GM12878 (cell line): ENCODE measurements around the gene NKD1. TPM values are rescaled to one million over a fixed set of nuclear protein-coding genes. Genes with fewer than 3 reads are reported as not detected.

Source experiments
- ATAC-seq: fragments of 200-7000 bp; cut with Tn5 transposase; 3 replicates; pipeline ENCODE4 v1.9.1; 2020; ENCODE audit warnings: mild to moderate bottlenecking, moderate library complexity
- BruUV-seq: library from RNA; stranded (reverse); fragments of 400-500 nt; replicated peaks from 2 replicates; lab custom pipeline; 2021; lab: Mats Ljungman, UMichigan
- CTCF ChIA-PET: fragments of 300-600 bp; sonication (Branson Sonifier 250); formaldehyde crosslinking; extraction: SDS; loops from one replicate; lab custom pipeline; 2021; ENCODE audit warnings: inconsistent platforms; lab: Yijun Ruan, JAX
- POLR2A ChIA-PET: fragments of 350-600 bp; formaldehyde crosslinking; extraction: SDS; loops from one replicate; lab custom pipeline; 2021; ENCODE audit warnings: inconsistent platforms; lab: Charles Lee
- RAD21 ChIA-PET: fragments of 300-600 bp; sonication (Branson Sonifier 250); formaldehyde crosslinking; loops from one replicate; lab custom pipeline; 2023; ENCODE audit warnings: antibody characterized with exemption; ENCODE audit not compliant: unreplicated experiment; lab: Charles Lee
- SMC1A ChIA-PET: fragments of 300-600 bp; sonication (Branson Sonifier 250); formaldehyde crosslinking; loops from one replicate; lab custom pipeline; 2023; ENCODE audit not compliant: unreplicated experiment, uncharacterized antibody; lab: Charles Lee
- DNase-seq: peaks from one replicate; pipeline ENCODE4 v3.0.0-alpha.2; 2011; ENCODE audit warnings: low read depth, low spot score
- FAIRE-seq: peaks from 3 replicates; lab custom pipeline; 2011; peaks lifted over from hg19 to GRCh38; lab: Jason Lieb, UNC
- H2AFZ ChIP-seq: 2 replicates; pipeline ENCODE4 v1.6.0; 2011; ENCODE audit warnings: low read depth, low read length, control low read depth; ENCODE audit not compliant: control insufficient read depth
- H3K27ac ChIP-seq: 2 replicates; pipeline ENCODE4 v1.5.1; 2011; ENCODE audit warnings: control low read depth; ENCODE audit not compliant: control insufficient read depth, insufficient read depth
- H3K27me3 ChIP-seq, 2 experiments: replicated peaks in 1 of 2; 2 replicates each; pipeline versions ENCODE4 v1.6.0 to v1.6.1; 2011; ENCODE audit warnings: low read length in 1 of 2; ENCODE audit not compliant: control insufficient read depth in 2 of 2, insufficient read depth in 2 of 2
- H3K36me3 ChIP-seq, 2 experiments: 2 replicates each; pipeline ENCODE4 v1.5.1; 2011; ENCODE audit warnings: low read length in 1 of 2; ENCODE audit not compliant: control insufficient read depth in 2 of 2, insufficient read depth in 2 of 2
- H3K4me1 ChIP-seq: 2 replicates; pipeline ENCODE4 v1.6.1; 2011; ENCODE audit warnings: mild to moderate bottlenecking, low read length, moderate library complexity, mixed read lengths; ENCODE audit not compliant: control insufficient read depth, insufficient read depth
- H3K4me2 ChIP-seq: 2 replicates; pipeline ENCODE4 v1.6.0; 2011; ENCODE audit warnings: control low read depth; ENCODE audit not compliant: control insufficient read depth, insufficient read depth
- H3K4me3 ChIP-seq: fragments of 200-600 bp; sonication (generic); 2 replicates; pipeline ENCODE4 v1.5.1; 2016
- H3K79me2 ChIP-seq: 2 replicates; pipeline ENCODE4 v1.6.0; 2011; ENCODE audit warnings: low read length; ENCODE audit not compliant: control insufficient read depth, insufficient read depth
- H3K9ac ChIP-seq: 2 replicates; pipeline ENCODE4 v1.8.0; 2011; ENCODE audit warnings: low read length, control low read depth, mixed read lengths; ENCODE audit not compliant: control insufficient read depth, insufficient read depth
- H3K9me3 ChIP-seq: replicated peaks from 3 replicates; pipeline ENCODE4 v1.5.1; 2011; ENCODE audit warnings: mild to moderate bottlenecking, low read length; ENCODE audit not compliant: control insufficient read depth, insufficient read depth
- H4K20me1 ChIP-seq: 2 replicates; pipeline ENCODE4 v1.6.0; 2011; ENCODE audit not compliant: control insufficient read depth, insufficient read depth
- BCL11A ChIP-seq: IDR thresholded peaks from 2 replicates; pipeline ENCODE4 v1.6.1; 2011; ENCODE audit warnings: low read depth, low read length
- EED ChIP-seq: sonication (generic); IDR thresholded peaks from 2 replicates; pipeline ENCODE4 v1.6.1; 2016; ENCODE audit warnings: antibody characterized with exemption, low read depth
- JUND ChIP-seq: IDR thresholded peaks from 2 replicates; pipeline ENCODE4 v1.6.1; 2012; ENCODE audit warnings: low read depth, mild to moderate bottlenecking, low read length, improper control_type of control experiment, moderate library complexity
- MTA3 ChIP-seq: IDR thresholded peaks from 2 replicates; pipeline ENCODE4 v1.6.1; 2012; ENCODE audit warnings: low read length, inconsistent platforms, borderline replicate concordance
- NR2F1 ChIP-seq: fragments of 450-650 bp; conservative IDR thresholded peaks from 2 replicates; pipeline ENCODE4 v1.6.1; 2017; ENCODE audit warnings: mild to moderate bottlenecking
- PBX3 ChIP-seq: IDR thresholded peaks from 2 replicates; pipeline ENCODE4 v1.6.1; 2011; ENCODE audit warnings: mild to moderate bottlenecking, low read depth, low read length, moderate library complexity; ENCODE audit not compliant: insufficient replicate concordance
- PKNOX1 ChIP-seq: fragments of 450-650 bp; IDR thresholded peaks from 2 replicates; pipeline ENCODE4 v1.6.1; 2016; ENCODE audit warnings: mild to moderate bottlenecking
- RCOR1 ChIP-seq: conservative IDR thresholded peaks from 2 replicates; pipeline ENCODE4 v1.6.1; 2012; ENCODE audit warnings: low read depth, low read length, improper control_type of control experiment
- SMAD5 ChIP-seq: IDR thresholded peaks from 2 replicates; pipeline ENCODE4 v1.6.1; 2016; ENCODE audit warnings: antibody characterized with exemption, low read depth
- SREBF1 ChIP-seq: IDR thresholded peaks from 2 replicates; pipeline ENCODE4 v1.6.1; 2012; ENCODE audit warnings: mild to moderate bottlenecking, low read length
- TCF7 ChIP-seq: IDR thresholded peaks from 2 replicates; pipeline ENCODE4 v1.6.1; 2014; ENCODE audit warnings: antibody characterized with exemption, borderline replicate concordance
- ZBED1 ChIP-seq: IDR thresholded peaks from 2 replicates; pipeline ENCODE4 v1.6.1; 2016; ENCODE audit warnings: borderline replicate concordance
- ZZZ3 ChIP-seq: IDR thresholded peaks from 2 replicates; pipeline ENCODE4 v1.6.1; 2011; ENCODE audit warnings: low read depth; ENCODE audit not compliant: control insufficient read depth, insufficient read length
- WGBS: methylation state at CpG from one replicate; pipeline ENCODE4 v1.1.6; 2016; ENCODE audit warnings: low lambda C conversion rate; ENCODE audit not compliant: insufficient replicate concordance, insufficient coverage; ENCODE audit errors: missing lambda C conversion rate; 5-methylcytosine and 5-hydroxymethylcytosine counted together
- in situ Hi-C: fragments of 300-500 bp; cut with MboI; formaldehyde crosslinking; loops from 9 replicates; pipeline ENCODE4 v1.14.3; 2018; ENCODE audit warnings: mixed read lengths
- intact Hi-C: fragments of 100-400 bp; cut with micrococcal nuclease; formaldehyde crosslinking; loops from one replicate; pipeline ENCODE4 v1.14.2; 2022; ENCODE audit not compliant: unreplicated experiment
- polyA plus RNA-seq, 11 experiments: library from polyadenylated mRNA; depleted of rRNA in 4 of 11; unstranded in 6 of 11; stranded (reverse) in 5 of 11; fragments of >200 nt; fragmentation: Nextera tagmentation in 4 of 11; fragmentation: Illumina TruSeq in 1 of 11; extraction: Ambion mirVana in 4 of 11; extraction: Trizol in 1 of 11; gene quantifications; 1 replicate in 1 of 11; 2 replicates in 10 of 11; pipeline versions ENCODE4 v1.2.1 to v1.2.3, GENCODE V29; 2011 to 2016; ENCODE audit warnings: inconsistent platforms in 2 of 11, missing spikeins in 2 of 11, low read depth in 1 of 11
- total RNA-seq, 4 experiments: library from RNA; depleted of rRNA in 3 of 4; stranded (reverse); fragments of >200 nt in 3 of 4; fragmentation: Illumina TruSeq in 1 of 4; extraction: Trizol in 1 of 4; gene quantifications; 2 replicates each; pipeline versions ENCODE4 v1.2.1 to v1.2.3, GENCODE V29; 2013 to 2021
- TF ChIP-seq, protein P1 (sequence below): IDR thresholded peaks from 2 replicates; pipeline ENCODE4 v1.6.1; 2012; ENCODE audit warnings: low read depth, low read length, improper control_type of control experiment
- TF ChIP-seq, protein P2 (sequence below): fragments of 450-650 bp; IDR thresholded peaks from 2 replicates; pipeline ENCODE4 v1.6.1; 2017; ENCODE audit warnings: mild to moderate bottlenecking

NKD1 gene
- total and polyA plus RNA-seq, 10 of the 15 experiments (the other 5 are each of a cell fraction or from before 2014, with no cell fraction given) = under 0.01 to 0.49 (median 0.04) TPM; not detected in 2

DNA sequence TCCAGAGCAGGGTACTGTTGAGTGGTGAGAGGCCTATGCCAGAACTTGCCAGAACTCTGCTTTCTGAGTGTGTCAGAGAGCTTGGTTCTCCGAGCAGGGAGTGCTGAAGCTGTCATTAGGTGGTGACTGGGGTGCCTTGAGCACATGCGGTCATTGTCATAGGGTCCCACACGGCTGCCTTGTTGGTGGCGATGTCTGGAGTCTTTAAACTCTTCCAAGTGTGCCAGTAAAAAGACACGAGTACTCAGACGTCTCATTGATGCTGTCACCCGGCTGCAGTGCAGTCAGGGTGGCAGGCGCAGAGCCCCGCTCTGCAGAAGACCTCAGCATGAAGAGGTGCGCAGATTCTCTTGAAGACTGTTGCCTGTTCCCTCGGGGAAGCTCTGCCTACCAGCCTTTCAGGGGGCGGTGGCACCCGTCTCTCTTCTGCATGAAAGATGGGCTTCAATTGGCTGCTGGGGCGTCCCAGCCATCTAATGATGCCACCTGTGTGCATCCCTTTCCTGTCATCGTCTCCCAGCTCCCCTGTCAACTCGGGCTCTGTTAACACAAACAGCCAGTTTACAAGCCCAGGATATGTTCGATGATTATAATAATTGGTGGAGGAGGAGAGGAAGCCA is 58.3 kb downstream of the NKD1 start:
- Histone ChIP-seq H3K36me3 (no peaks in the 10 kb centered on the region), H3K79me2 (no peaks in the 10 kb centered on the region), H2AFZ (no peak overlapping the region), H3K9me3 (no peaks in the 10 kb centered on the region), H3K4me3 (no peak overlapping the region), H4K20me1 (no peaks in the 10 kb centered on the region), H3K9ac (no peak overlapping the region), H3K4me2 (no peak overlapping the region), H3K27ac (no peak overlapping the region), H3K27me3 (no peaks in the 10 kb centered on the region; a peak in 1 of 4 replicates), H3K4me1 (peaks cover 3% of the 10 kb centered on the region; the same call in 1 of the 2 replicates)
- no peak for DNase-seq
- no TSS peak for BruUV-seq
- no peak for ATAC-seq
- intact Hi-C loops = no loop called here
- WGBS = 50% methylated on average over 17 of the region's 17 CpGs
- ChIA-PET POLR2A (no interaction called here), RAD21 (no interaction called here), CTCF (interaction anchor here (0.9 kb wide), 1 partner anchor 21 kb away, joined by 4 read pairs; no protein-coding TSS in a partner anchor), SMC1A (interaction anchor here (1.2 kb wide), 1 partner anchor 62 kb away, joined by 3 read pairs; no protein-coding TSS in a partner anchor)
- FAIRE-seq = no peak
- TF ChIP-seq SMAD5 (no peak), PKNOX1 (no peak), RCOR1 (no peak), ZBED1 (no peak), TCF7 (no peak), MTA3 (no peak), SREBF1 (no peak), BCL11A (no peak), ZZZ3 (no peak), PBX3 (no peak), EED (no peak), NR2F1 (no peak), JUND (no peak)
- TF ChIP-seq, protein P1, sequence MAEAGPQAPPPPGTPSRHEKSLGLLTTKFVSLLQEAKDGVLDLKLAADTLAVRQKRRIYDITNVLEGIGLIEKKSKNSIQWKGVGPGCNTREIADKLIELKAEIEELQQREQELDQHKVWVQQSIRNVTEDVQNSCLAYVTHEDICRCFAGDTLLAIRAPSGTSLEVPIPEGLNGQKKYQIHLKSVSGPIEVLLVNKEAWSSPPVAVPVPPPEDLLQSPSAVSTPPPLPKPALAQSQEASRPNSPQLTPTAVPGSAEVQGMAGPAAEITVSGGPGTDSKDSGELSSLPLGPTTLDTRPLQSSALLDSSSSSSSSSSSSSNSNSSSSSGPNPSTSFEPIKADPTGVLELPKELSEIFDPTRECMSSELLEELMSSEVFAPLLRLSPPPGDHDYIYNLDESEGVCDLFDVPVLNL = no peak
- TF ChIP-seq, protein P2, sequence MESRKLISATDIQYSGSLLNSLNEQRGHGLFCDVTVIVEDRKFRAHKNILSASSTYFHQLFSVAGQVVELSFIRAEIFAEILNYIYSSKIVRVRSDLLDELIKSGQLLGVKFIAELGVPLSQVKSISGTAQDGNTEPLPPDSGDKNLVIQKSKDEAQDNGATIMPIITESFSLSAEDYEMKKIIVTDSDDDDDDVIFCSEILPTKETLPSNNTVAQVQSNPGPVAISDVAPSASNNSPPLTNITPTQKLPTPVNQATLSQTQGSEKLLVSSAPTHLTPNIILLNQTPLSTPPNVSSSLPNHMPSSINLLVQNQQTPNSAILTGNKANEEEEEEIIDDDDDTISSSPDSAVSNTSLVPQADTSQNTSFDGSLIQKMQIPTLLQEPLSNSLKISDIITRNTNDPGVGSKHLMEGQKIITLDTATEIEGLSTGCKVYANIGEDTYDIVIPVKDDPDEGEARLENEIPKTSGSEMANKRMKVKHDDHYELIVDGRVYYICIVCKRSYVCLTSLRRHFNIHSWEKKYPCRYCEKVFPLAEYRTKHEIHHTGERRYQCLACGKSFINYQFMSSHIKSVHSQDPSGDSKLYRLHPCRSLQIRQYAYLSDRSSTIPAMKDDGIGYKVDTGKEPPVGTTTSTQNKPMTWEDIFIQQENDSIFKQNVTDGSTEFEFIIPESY = no peak
- in situ Hi-C loops = no loop called here
